GM19099 (cell line): ENCODE data around the gene KAT7.

ENCODE experiments used
- POLR2A ChIP-seq: IDR thresholded peaks from 3 replicates; pipeline ENCODE4 v1.6.1; 2011; ENCODE audit warnings: low read depth; ENCODE audit not compliant: insufficient read length; ENCODE audit errors: extremely low read depth

Gene KAT7

GRCh38 chr17:49779156-49779738 is 9.2 kb upstream of the KAT7 start:
- TF ChIP-seq POLR2A: no peak

GRCh38 chr17:49779739-49780231 is 8.7 kb upstream of the KAT7 start:
- no peak for TF ChIP-seq POLR2A

GRCh38 chr17:49783071-49783715 is 5.3 kb upstream of the KAT7 start:
- no peak for TF ChIP-seq POLR2A

GRCh38 chr17:49783791-49784190 is 4.7 kb upstream of the KAT7 start:
- no peak for TF ChIP-seq POLR2A

- TF ChIP-seq POLR2A: no peak
Measured at GRCh38 chr17:49784636-49785035, 3.8 kb upstream of the KAT7 start.

GRCh38 chr17:49787884-49788477 is 500 bp upstream of the KAT7 start:
- TF ChIP-seq POLR2A: peak; percentile 26

- TF ChIP-seq POLR2A: no peak
Measured at GRCh38 chr17:49789243-49789578, 730 bp downstream of the KAT7 start.

- no peak for TF ChIP-seq POLR2A
Measured at GRCh38 chr17:49793309-49793708, 4.8 kb downstream of the KAT7 start.

GRCh38 chr17:49795372-49795771 is 6.9 kb downstream of the KAT7 start:
- no peak for TF ChIP-seq POLR2A

GRCh38 chr17:49798182-49798581 is 9.7 kb downstream of the KAT7 start:
- TF ChIP-seq POLR2A: no peak

- no peak for TF ChIP-seq POLR2A
Measured at GRCh38 chr17:49798738-49799137, 10.3 kb downstream of the KAT7 start.

GRCh38 chr17:49809056-49809455 is 20.6 kb downstream of the KAT7 start:
- no peak for TF ChIP-seq POLR2A

- TF ChIP-seq POLR2A: no peak
Measured at GRCh38 chr17:49814781-49815529, 26.5 kb downstream of the KAT7 start.

GRCh38 chr17:49815761-49816281 is 27.3 kb downstream of the KAT7 start:
- TF ChIP-seq POLR2A: no peak

GRCh38 chr17:49817993-49818392 is 29.5 kb downstream of the KAT7 start:
- no peak for TF ChIP-seq POLR2A
